Lower leg skin (tissue), 3 donors: ENCODE results near the gene ZNF557.

ENCODE experiments used
- CTCF ChIP-seq, 3 donors: fragments of 450-650 bp; IDR thresholded peaks; one replicate each; pipeline ENCODE4 v1.5.1; 2016; ENCODE audit warnings: antibody characterized with exemption in 3 of 3, mild to moderate bottlenecking in 3 of 3, moderate library complexity in 2 of 3
- POLR2A ChIP-seq, 2 donors: fragments of 450-650 bp; IDR thresholded peaks; one replicate each; pipeline ENCODE4 v1.6.1; 2016 to 2017; ENCODE audit warnings: antibody characterized with exemption in 2 of 2, mild to moderate bottlenecking in 1 of 2, moderate library complexity in 1 of 2

- TF ChIP-seq CTCF (IDR thresholded peaks at IDR 0.05), result no peak
- TF ChIP-seq POLR2A (IDR thresholded peaks at IDR 0.05), result no peak
Observed at GRCh38 chr19:7063764-7064418, 5.6 kb upstream of the ZNF557 start.
